ENCODE data around the gene WIZ. TPM values are rescaled to one million over a fixed set of nuclear protein-coding genes. Genes with fewer than 3 reads are reported as not detected.
A peak's percentile ranks its signal among the peaks of the same experiment; 100 is the strongest.

WIZ gene
- total RNA-seq, 4 donors from 2014 or later, result 36.1 to 74.3 (median 50.3) TPM

DNA sequence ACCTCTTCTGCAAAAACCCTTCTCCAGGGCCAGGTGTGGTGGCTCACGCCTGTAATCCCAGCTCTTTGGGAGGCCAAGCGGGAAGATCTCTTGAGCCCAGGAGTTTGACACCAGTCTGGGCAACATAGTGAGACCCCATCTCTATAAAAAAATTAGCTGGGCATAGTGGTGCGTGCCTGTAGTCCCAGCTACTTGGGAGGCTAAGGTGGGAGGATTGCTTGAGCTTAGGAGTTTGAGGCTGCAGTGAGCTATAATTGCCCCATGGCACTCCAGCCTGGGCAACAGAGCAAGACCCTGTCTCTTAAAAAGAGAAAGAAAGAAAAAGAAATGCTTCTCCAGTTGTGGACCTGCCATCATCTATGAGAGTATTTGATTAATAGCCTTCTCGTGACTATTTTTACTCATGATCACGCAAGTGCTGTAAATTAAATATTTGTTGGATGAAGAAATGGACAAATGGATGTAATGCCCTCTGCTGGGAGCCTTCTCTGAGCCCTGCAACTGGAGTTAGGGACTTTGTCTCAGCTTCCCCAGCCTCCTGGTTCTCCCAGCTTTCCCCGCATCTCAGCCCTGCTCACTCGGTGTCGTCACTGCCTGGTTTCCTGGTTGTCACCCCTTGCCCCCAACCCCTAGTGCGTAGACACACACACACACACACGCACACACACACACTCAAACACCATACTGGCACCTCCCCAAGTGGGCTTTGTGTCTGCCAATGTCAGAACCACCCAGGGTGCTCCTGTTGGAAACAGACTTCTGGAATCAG, 12.2 kb downstream of the WIZ start:
- peak overlapping the region; percentile 66 to 78 (median 74) for H3K27ac ChIP-seq (replicated peaks in 1 of 4)

DNA sequence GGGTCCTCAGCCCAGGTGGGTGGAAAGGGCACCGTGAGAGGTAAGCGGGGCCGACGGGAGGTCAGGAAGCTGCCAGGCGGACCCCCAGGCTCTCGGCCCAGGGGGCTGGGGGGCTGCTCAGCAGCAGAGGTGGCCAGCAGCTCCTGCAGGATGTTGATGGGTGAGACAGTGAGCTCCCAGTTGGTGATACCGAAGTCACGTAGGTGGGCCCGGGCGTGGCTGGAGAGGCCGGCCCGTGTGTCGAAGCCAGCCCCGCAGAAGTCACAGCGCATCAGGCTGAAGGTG, 13.0 kb downstream of the WIZ start:
- no peak overlapping the region for H3K4me3 ChIP-seq
- no peaks in the 10 kb centered on the region for H3K9me3 ChIP-seq
- H3K27ac ChIP-seq (replicated peaks in 1 of 4), result peak overlapping the region; percentile 66 to 78 (median 74)
- H3K4me1 ChIP-seq, result peaks cover 11 to 46% (median 41%) of the 10 kb centered on the region in 4 donors
- H3K27me3 ChIP-seq, result no peaks in the 10 kb centered on the region
- TF ChIP-seq EP300 (IDR thresholded peaks at IDR 0.05) (no peak), POLR2AphosphoS5 (IDR thresholded peaks at IDR 0.05) (no peak), POLR2A (IDR thresholded peaks at IDR 0.05; ENCODE audit: low read depth) (no peak)
- TF ChIP-seq, protein P1, sequence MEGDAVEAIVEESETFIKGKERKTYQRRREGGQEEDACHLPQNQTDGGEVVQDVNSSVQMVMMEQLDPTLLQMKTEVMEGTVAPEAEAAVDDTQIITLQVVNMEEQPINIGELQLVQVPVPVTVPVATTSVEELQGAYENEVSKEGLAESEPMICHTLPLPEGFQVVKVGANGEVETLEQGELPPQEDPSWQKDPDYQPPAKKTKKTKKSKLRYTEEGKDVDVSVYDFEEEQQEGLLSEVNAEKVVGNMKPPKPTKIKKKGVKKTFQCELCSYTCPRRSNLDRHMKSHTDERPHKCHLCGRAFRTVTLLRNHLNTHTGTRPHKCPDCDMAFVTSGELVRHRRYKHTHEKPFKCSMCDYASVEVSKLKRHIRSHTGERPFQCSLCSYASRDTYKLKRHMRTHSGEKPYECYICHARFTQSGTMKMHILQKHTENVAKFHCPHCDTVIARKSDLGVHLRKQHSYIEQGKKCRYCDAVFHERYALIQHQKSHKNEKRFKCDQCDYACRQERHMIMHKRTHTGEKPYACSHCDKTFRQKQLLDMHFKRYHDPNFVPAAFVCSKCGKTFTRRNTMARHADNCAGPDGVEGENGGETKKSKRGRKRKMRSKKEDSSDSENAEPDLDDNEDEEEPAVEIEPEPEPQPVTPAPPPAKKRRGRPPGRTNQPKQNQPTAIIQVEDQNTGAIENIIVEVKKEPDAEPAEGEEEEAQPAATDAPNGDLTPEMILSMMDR (IDR thresholded peaks at IDR 0.05), result no peak
- H3K36me3 ChIP-seq, result peaks cover 0 to 26% (median 19%) of the 10 kb centered on the region in 4 donors
- no peak for DNase-seq (ENCODE audit: extremely low spot score)
- intact Hi-C loops (cut with DNase I), result no loop called here
- whole genome bisulfite sequencing, result 88% methylated on average over 5 of the region's 15 CpGs

More for the DNA sequence above, 12.2 kb downstream of the WIZ start:
- no peaks in the 10 kb centered on the region for H3K27me3 ChIP-seq
- WGBS, result 51% methylated on average over 8 of the region's 10 CpGs
- intact Hi-C loops (cut with DNase I), result no loop called here
- peak overlapping the region in 1 of 4 donors; percentile 2 for H3K4me3 ChIP-seq
- no peak for DNase-seq (ENCODE audit: extremely low spot score)
- H3K36me3 ChIP-seq, result peaks cover 0 to 26% (median 19%) of the 10 kb centered on the region in 4 donors
- no peaks in the 10 kb centered on the region for H3K9me3 ChIP-seq
- H3K4me1 ChIP-seq, result peaks cover 10 to 43% (median 38%) of the 10 kb centered on the region in 4 donors
- TF ChIP-seq POLR2AphosphoS5 (IDR thresholded peaks at IDR 0.05) (peak; percentile 28 to 53), EP300 (IDR thresholded peaks at IDR 0.05) (no peak), POLR2A (IDR thresholded peaks at IDR 0.05; ENCODE audit: low read depth) (no peak)
- TF ChIP-seq, protein P1 (IDR thresholded peaks at IDR 0.05), result peak; percentile 49 to 53 (median 52)

DNA sequence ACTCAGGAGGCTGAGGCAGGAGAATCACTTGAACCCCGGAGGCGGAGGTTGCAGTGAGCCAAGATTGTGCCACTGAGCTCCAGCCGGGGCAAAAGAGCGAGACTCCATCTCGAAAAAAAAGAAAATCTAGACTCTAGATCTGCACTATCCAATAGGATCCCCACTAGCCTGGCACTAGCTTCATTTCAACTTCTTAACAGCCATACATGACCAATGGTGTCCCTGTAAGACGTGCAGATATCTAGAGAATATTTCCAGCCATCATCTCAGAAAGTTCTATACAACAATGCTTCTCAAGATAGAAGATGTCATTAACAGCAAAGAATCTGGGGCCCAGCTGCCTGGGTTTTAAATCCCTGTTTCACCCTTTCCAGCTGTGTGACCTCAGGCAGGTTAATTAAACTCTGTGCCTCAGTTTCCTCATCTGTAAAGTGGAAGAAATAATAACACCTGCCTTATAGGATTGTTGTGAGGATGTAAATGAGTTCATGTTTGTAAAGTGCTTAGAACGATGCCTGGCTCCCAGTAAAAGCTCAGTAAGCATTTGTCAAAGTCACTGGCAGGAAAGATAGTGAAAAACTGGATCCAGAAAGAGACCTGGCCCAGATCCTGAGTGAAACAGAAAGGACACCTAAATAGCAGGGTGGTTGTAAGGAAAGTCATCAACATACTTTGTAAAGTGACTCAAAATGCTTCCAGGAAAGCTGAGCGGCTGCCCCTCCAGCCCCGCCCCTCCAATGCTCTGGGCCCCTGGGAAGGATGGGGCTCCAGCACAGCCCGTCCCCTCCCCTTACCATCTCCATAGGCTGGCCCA, 13.5 kb downstream of the WIZ start:
- no peak for TF ChIP-seq POLR2AphosphoS5 (IDR thresholded peaks at IDR 0.05)
- TF ChIP-seq EP300 (IDR thresholded peaks at IDR 0.05), result no peak
- no peak for TF ChIP-seq POLR2A (IDR thresholded peaks at IDR 0.05; ENCODE audit: low read depth)
- TF ChIP-seq, protein P1 (IDR thresholded peaks at IDR 0.05), result no peak
- Histone ChIP-seq H3K27me3 (no peaks in the 10 kb centered on the region), H3K27ac (replicated peaks in 1 of 4) (peak overlapping the region; percentile 66 to 78 (median 74)), H3K4me3 (no peak overlapping the region), H3K9me3 (no peaks in the 10 kb centered on the region), H3K4me1 (peaks cover 16 to 51% (median 46%) of the 10 kb centered on the region in 4 donors), H3K36me3 (peaks cover 0 to 26% (median 19%) of the 10 kb centered on the region in 4 donors)
- intact Hi-C loops (cut with DNase I), result no loop called here
- 79% methylated on average over 10 of the region's 10 CpGs for WGBS
- no peak for DNase-seq (ENCODE audit: extremely low spot score)

DNA sequence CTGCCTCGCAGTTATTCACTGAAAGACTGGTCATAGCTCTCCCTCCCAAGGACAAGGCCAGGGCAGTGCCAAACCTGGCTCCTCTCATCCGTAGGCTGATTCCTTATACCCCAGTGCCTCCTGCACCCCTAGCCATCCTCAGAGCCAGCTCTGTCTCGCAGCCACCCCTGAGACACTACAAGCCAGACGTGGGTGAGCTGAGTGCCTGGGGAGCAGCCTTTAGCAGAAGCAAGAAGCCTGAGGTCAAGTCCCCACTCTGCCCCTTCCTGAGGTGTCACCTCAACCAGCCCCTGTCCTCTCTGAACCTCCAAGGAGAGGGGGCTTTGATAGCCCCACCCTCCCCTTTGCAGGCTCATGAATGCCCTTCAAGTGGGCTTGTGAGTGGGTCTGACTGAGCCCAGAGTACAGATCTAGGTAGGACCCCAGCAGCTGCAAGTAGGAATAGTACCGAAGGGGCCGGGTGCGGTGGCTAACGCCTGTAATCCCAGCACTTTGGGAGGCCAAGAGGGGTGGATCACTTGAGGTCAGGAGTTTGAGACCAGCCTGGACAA, 16.2 kb downstream of the WIZ start:
- TF ChIP-seq EP300 (IDR thresholded peaks at IDR 0.05) (no peak), POLR2A (IDR thresholded peaks at IDR 0.05; ENCODE audit: low read depth) (no peak), POLR2AphosphoS5 (IDR thresholded peaks at IDR 0.05) (no peak)
- TF ChIP-seq, protein P1 (IDR thresholded peaks at IDR 0.05), result no peak
- no peak for DNase-seq (ENCODE audit: extremely low spot score)
- Histone ChIP-seq H3K4me3 (peak overlapping the region; percentile 91 to 97 (median 92)), H3K36me3 (peaks cover 7 to 29% (median 19%) of the 10 kb centered on the region in 4 donors), H3K27me3 (no peaks in the 10 kb centered on the region), H3K9me3 (no peaks in the 10 kb centered on the region), H3K27ac (replicated peaks in 1 of 4) (peak overlapping the region; percentile 88 to 97 (median 95)), H3K4me1 (peaks cover 43 to 73% (median 68%) of the 10 kb centered on the region in 4 donors)
- intact Hi-C loops (cut with DNase I), result loop anchor here (5.0 kb wide), 1 partner anchor 166 kb away; no protein-coding TSS in a partner anchor
- WGBS, result 68% methylated on average over 8 of the region's 8 CpGs

Data from esophagus muscularis mucosa (tissue), 4 donors.